Measurements from ENCODE around the gene SVIL. TPM values are rescaled to one million over a fixed set of nuclear protein-coding genes. Genes with fewer than 3 reads are reported as not detected.
"Not testable (repeated sequence)": the region's sequence is repeated elsewhere in the genome, so short reads cannot be mapped to it uniquely, and the experiment has no call there.

Gene SVIL
- total RNA-seq, 4 donors from 2014 or later, result 785 to 1,099 (median 921) TPM

- no peak for DNase-seq (ENCODE audit: extremely low spot score)
- H3K36me3 ChIP-seq, result peaks cover 25 to 71% (median 38%) of the 10 kb centered on the region in 4 donors
These were observed 126.1 kb downstream of the SVIL start for GRCh38 chr10:29508554-29509244.

GRCh38 chr10:29507750-29508149 is 127.0 kb downstream of the SVIL start:
- intact Hi-C loops (cut with DNase I); H3K4me3 ChIP-seq; H3K27me3 ChIP-seq; DNase-seq (ENCODE audit: extremely low spot score); H3K9me3 ChIP-seq: not testable (repeated sequence)
- H3K36me3 ChIP-seq, result peaks cover 25 to 73% (median 36%) of the 10 kb centered on the region in 4 donors
- H3K27ac ChIP-seq (replicated peaks in 1 of 4), result peak overlapping the region in 2 of 4 donors; percentile 52 to 54
- peaks cover 5 to 56% (median 36%) of the 10 kb centered on the region in 4 donors for H3K4me1 ChIP-seq
- WGBS, result 90% methylated on average over 4 of the region's 4 CpGs

More at GRCh38 chr10:29508554-29509244, 126.1 kb downstream of the SVIL start:
- peaks cover 10 to 56% (median 34%) of the 10 kb centered on the region in 4 donors for H3K4me1 ChIP-seq
- no peaks in the 10 kb centered on the region for H3K27me3 ChIP-seq
- TF ChIP-seq CTCF (IDR thresholded peaks at IDR 0.05) (no peak), EP300 (IDR thresholded peaks at IDR 0.05) (no peak), POLR2AphosphoS5 (IDR thresholded peaks at IDR 0.05) (no peak), POLR2A (IDR thresholded peaks at IDR 0.05; ENCODE audit: low read depth) (no peak)
- peak overlapping the region in 3 of 4 donors; percentile 23 to 48 (median 45) for H3K27ac ChIP-seq (replicated peaks in 1 of 4)
- no peaks in the 10 kb centered on the region for H3K9me3 ChIP-seq
- H3K4me3 ChIP-seq, result no peak overlapping the region
- WGBS, result 73% methylated on average over 13 of the region's 13 CpGs
- intact Hi-C loops (cut with DNase I), result no loop called here

- H3K27me3 ChIP-seq; intact Hi-C loops (cut with DNase I); DNase-seq (ENCODE audit: extremely low spot score); H3K9me3 ChIP-seq; H3K4me3 ChIP-seq: not testable (repeated sequence)
- Histone ChIP-seq H3K27ac (replicated peaks in 1 of 4) (peak overlapping the region; percentile 43 to 54 (median 52)), H3K36me3 (peaks cover 19 to 67% (median 29%) of the 10 kb centered on the region in 4 donors), H3K4me1 (peaks cover 5 to 65% (median 34%) of the 10 kb centered on the region in 4 donors)
- WGBS, result 84% methylated on average over 10 of the region's 11 CpGs
These were observed 128.3 kb downstream of the SVIL start for GRCh38 chr10:29506324-29506921.

DNA sequence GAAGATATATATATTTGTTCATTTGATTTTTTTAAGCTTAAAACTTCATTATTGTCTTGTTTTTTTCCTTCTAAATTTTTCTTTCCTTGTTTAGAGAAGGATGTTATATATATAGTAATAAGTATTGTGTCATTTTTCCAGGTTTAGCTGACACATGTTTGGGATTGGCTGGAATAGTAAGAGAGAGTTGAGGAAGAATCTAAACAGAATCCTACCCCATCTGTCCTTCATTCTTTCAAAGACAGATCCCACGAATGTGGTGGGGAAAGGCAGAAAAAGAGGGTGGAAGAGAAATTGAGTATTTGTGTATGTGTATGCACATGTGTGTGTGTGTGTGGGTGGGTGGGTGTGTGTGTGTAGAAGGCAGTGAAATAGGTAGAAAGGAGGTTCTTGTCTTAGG is 132.4 kb downstream of the SVIL start:
- no peaks in the 10 kb centered on the region for H3K9me3 ChIP-seq
- H3K27ac ChIP-seq (replicated peaks in 1 of 4), result peak overlapping the region; percentile 24 to 43 (median 34)
- WGBS, result 30% methylated on average over 1 of the region's 1 CpG
- peaks cover 10 to 74% (median 38%) of the 10 kb centered on the region in 4 donors for H3K36me3 ChIP-seq
- no peak overlapping the region for H3K4me3 ChIP-seq
- H3K4me1 ChIP-seq, result peaks cover 0 to 43% (median 32%) of the 10 kb centered on the region in 4 donors
- no peak for DNase-seq (ENCODE audit: extremely low spot score)
- TF ChIP-seq POLR2A (IDR thresholded peaks at IDR 0.05; ENCODE audit: low read depth) (no peak), CTCF (IDR thresholded peaks at IDR 0.05) (no peak), POLR2AphosphoS5 (IDR thresholded peaks at IDR 0.05) (peak in 1 of 2 donors; percentile 6), EP300 (IDR thresholded peaks at IDR 0.05) (no peak)
- H3K27me3 ChIP-seq, result no peaks in the 10 kb centered on the region
- intact Hi-C loops (cut with DNase I), result no loop called here

GRCh38 chr10:29501692-29502091 is 133.1 kb downstream of the SVIL start:
- no peaks in the 10 kb centered on the region for H3K27me3 ChIP-seq
- no peak for DNase-seq (ENCODE audit: extremely low spot score)
- TF ChIP-seq POLR2AphosphoS5 (IDR thresholded peaks at IDR 0.05), result peak in 1 of 2 donors; percentile 57
- TF ChIP-seq EP300 (IDR thresholded peaks at IDR 0.05), result no peak
- H3K9me3 ChIP-seq, result no peaks in the 10 kb centered on the region
- peaks cover 0 to 37% (median 34%) of the 10 kb centered on the region in 4 donors for H3K4me1 ChIP-seq
- peak overlapping the region; percentile 12 to 43 (median 26) for H3K27ac ChIP-seq (replicated peaks in 1 of 4)
- 84% methylated on average over 7 of the region's 7 CpGs for WGBS
- intact Hi-C loops (cut with DNase I), result no loop called here
- no peak overlapping the region for H3K4me3 ChIP-seq
- H3K36me3 ChIP-seq, result peaks cover 6 to 70% (median 36%) of the 10 kb centered on the region in 4 donors

DNA sequence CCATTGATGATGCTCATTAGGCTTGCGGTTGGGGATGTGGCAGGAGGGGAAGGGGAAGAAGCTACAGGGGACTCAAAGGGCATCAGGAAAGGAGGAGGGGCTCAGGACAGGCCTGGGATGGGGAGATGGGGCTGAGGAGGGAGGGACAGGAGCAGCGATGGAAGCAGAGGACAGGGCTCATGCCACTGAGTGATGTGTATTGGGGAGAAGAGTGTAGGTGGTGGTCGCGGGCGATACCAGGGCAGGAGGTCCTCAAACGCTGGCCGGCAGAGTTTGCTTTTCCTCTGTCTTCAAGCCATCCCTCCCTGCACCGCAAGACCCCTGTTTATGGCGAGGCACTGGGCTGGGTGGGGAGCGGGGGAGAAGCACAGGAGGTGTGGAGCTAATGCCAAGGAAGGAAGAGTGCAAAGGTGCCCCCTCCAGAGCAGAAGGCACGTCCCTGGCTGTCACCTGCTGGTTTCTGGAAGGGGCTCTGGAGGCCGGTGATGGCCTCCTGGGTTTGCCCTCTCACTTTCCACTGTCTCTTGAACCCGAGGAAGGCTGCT is 134.7 kb downstream of the SVIL start:
- Histone ChIP-seq H3K27me3 (no peaks in the 10 kb centered on the region), H3K4me3 (no peak overlapping the region), H3K27ac (replicated peaks in 1 of 4) (peak overlapping the region in 3 of 4 donors; percentile 27 to 38 (median 37)), H3K36me3 (peaks cover 6 to 73% (median 38%) of the 10 kb centered on the region in 4 donors), H3K4me1 (peaks cover 0 to 45% (median 35%) of the 10 kb centered on the region in 4 donors), H3K9me3 (no peaks in the 10 kb centered on the region)
- no peak for TF ChIP-seq POLR2AphosphoS5 (IDR thresholded peaks at IDR 0.05)
- TF ChIP-seq EP300 (IDR thresholded peaks at IDR 0.05), result no peak
- TF ChIP-seq CTCF (IDR thresholded peaks at IDR 0.05), result no peak
- no peak for TF ChIP-seq POLR2A (IDR thresholded peaks at IDR 0.05; ENCODE audit: low read depth)
- no peak for DNase-seq (ENCODE audit: extremely low spot score)
- intact Hi-C loops (cut with DNase I), result no loop called here
- WGBS, result 82% methylated on average over 13 of the region's 13 CpGs

All from esophagus muscularis mucosa (tissue), 4 donors.